K562 (cell line): ENCODE results near the gene CHCHD1. TPM values are rescaled to one million over a fixed set of nuclear protein-coding genes. Genes with fewer than 3 reads are reported as not detected.
A peak's percentile ranks its signal among the peaks of the same experiment; 100 is the strongest.

Experiments
- LCOR ChIP-seq: sonication (generic); formaldehyde crosslinking; IDR thresholded peaks from 2 replicates; pipeline ENCODE4 v1.8.0; 2022; ENCODE audit warnings: mild to moderate bottlenecking, missing genetic modification reagents
- PCBP2 ChIP-seq: fragments of 200-400 bp; formaldehyde crosslinking; IDR thresholded peaks from 2 replicates; pipeline ENCODE4 v1.6.1; 2018; ENCODE audit warnings: low read length, low read depth, mild to moderate bottlenecking, moderate library complexity; ENCODE audit not compliant: poor library complexity, severe bottlenecking
- RBM17 ChIP-seq: fragments of 200-400 bp; formaldehyde crosslinking; IDR thresholded peaks from 2 replicates; pipeline ENCODE4 v1.6.1; 2017; ENCODE audit warnings: low read depth, mild to moderate bottlenecking, low read length, borderline replicate concordance
- SMC3 ChIP-seq: conservative IDR thresholded peaks from 2 replicates; pipeline ENCODE4 v1.6.1; 2011; ENCODE audit warnings: low read depth, low read length, improper control_type of control experiment; ENCODE audit not compliant: insufficient read depth
- TAF9B ChIP-seq: fragments of 450-650 bp; IDR thresholded peaks from 2 replicates; pipeline ENCODE4 v1.6.1; 2018; ENCODE audit warnings: mild to moderate bottlenecking; ENCODE audit not compliant: partially characterized antibody
- ZNF384 ChIP-seq: IDR thresholded peaks from 2 replicates; pipeline ENCODE4 v1.6.1; 2012; ENCODE audit warnings: low read depth, low read length, improper control_type of control experiment
- ZNF639 ChIP-seq, 2 experiments: fragments of 200-800 bp in 1 of 2; sonication (Bioruptor generic) in 1 of 2; sonication (generic) in 1 of 2; formaldehyde crosslinking in 1 of 2; IDR thresholded peaks in 1 of 2; conservative IDR thresholded peaks in 1 of 2; 2 replicates each; pipeline versions ENCODE4 v1.5.0 to v1.6.1; 2016 to 2020; ENCODE audit warnings: missing compliant biosample characterization in 1 of 2, missing genetic modification characterization in 1 of 2, missing genetic modification reagents in 1 of 2
- polyA plus RNA-seq, 8 experiments: library from polyadenylated mRNA; depleted of rRNA in 4 of 8; stranded (reverse) in 5 of 8; unstranded in 3 of 8; fragments of >200 nt; fragmentation: Nextera tagmentation in 2 of 8; fragmentation: Illumina TruSeq in 1 of 8; extraction: Ambion mirVana in 2 of 8; extraction: Trizol in 1 of 8; gene quantifications; 2 replicates each; pipeline versions ENCODE4 v1.2.1 to v1.2.3, GENCODE V29; 2011 to 2014; ENCODE audit warnings: inconsistent platforms in 1 of 8, missing spikeins in 1 of 8
- total RNA-seq, 7 experiments: library from RNA; depleted of rRNA in 6 of 7; stranded (reverse); fragments of >200 nt in 6 of 7; fragmentation: Illumina TruSeq in 2 of 7; extraction: Trizol in 2 of 7; gene quantifications; 2 replicates each; pipeline versions ENCODE4 v1.2.1 to v1.2.3, GENCODE V29; 2011 to 2021; ENCODE audit warnings: low replicate concordance in 1 of 7
- TF ChIP-seq, protein P1 (sequence below), 2 experiments: fragments of 450-650 bp; IDR thresholded peaks; 2 replicates each; pipeline ENCODE4 v1.6.1; 2016; ENCODE audit warnings: mild to moderate bottlenecking in 2 of 2, borderline replicate concordance in 1 of 2, low read depth in 1 of 2, moderate library complexity in 1 of 2
- TF ChIP-seq, protein P2 (sequence below), 2 experiments: fragments of 150-350 bp in 1 of 2; IDR thresholded peaks; 2 replicates each; pipeline ENCODE4 v1.6.1; 2012 to 2016; ENCODE audit warnings: low read depth in 2 of 2, low read length in 2 of 2, mild to moderate bottlenecking in 1 of 2, moderate library complexity in 1 of 2
- TF ChIP-seq, protein P3 (sequence below): sonication (generic); formaldehyde crosslinking; IDR thresholded peaks from 2 replicates; pipeline ENCODE4 v1.8.1; 2022; ENCODE audit warnings: missing genetic modification reagents

Gene CHCHD1
- total and polyA plus RNA-seq, 9 of the 15 experiments (the other 6 are each of a cell fraction or from before 2014, with no cell fraction given): 52.9 to 126 (median 83.4) TPM

DNA sequence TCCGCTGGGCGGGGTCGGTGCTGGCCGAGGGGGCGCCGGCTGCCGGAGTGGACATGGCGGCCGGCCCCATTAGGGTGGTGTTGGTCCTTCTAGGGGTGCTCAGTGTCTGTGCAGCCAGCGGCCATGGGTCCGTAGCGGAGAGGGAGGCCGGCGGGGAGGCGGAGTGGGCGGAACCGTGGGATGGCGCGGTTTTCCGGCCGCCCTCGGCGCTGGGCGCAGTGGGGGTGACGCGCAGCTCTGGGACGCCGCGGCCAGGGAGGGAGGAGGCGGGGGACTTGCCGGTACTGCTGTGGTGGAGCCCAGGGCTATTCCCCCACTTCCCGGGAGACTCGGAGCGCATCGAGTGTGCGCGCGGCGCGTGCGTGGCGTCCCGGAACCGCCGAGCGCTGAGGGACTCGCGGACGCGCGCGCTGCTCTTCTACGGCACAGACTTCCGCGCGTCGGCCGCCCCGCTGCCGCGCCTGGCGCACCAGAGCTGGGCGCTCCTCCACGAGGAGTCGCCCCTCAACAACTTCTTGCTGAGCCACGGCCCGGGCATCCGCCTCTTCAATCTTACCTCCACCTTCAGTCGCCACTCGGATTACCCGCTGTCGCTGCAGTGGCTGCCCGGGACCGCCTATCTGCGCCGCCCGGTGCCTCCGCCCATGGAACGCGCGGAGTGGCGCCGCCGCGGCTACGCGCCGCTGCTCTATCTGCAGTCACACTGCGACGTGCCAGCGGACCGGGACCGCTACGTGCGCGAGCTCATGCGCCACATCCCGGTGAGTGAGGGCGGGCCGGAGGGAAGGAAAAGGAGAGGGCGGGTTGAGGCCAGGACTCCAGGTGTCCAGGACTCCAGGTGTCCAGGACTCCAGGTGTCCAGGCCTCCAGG is 9.3 kb upstream of the CHCHD1 start (continued):
- no peak for TF ChIP-seq RBM17
- no peak for TF ChIP-seq LCOR (CRISPR knock-in tag)
- TF ChIP-seq SMC3: no peak
- no peak for TF ChIP-seq ZNF384
- TF ChIP-seq, protein P1, sequence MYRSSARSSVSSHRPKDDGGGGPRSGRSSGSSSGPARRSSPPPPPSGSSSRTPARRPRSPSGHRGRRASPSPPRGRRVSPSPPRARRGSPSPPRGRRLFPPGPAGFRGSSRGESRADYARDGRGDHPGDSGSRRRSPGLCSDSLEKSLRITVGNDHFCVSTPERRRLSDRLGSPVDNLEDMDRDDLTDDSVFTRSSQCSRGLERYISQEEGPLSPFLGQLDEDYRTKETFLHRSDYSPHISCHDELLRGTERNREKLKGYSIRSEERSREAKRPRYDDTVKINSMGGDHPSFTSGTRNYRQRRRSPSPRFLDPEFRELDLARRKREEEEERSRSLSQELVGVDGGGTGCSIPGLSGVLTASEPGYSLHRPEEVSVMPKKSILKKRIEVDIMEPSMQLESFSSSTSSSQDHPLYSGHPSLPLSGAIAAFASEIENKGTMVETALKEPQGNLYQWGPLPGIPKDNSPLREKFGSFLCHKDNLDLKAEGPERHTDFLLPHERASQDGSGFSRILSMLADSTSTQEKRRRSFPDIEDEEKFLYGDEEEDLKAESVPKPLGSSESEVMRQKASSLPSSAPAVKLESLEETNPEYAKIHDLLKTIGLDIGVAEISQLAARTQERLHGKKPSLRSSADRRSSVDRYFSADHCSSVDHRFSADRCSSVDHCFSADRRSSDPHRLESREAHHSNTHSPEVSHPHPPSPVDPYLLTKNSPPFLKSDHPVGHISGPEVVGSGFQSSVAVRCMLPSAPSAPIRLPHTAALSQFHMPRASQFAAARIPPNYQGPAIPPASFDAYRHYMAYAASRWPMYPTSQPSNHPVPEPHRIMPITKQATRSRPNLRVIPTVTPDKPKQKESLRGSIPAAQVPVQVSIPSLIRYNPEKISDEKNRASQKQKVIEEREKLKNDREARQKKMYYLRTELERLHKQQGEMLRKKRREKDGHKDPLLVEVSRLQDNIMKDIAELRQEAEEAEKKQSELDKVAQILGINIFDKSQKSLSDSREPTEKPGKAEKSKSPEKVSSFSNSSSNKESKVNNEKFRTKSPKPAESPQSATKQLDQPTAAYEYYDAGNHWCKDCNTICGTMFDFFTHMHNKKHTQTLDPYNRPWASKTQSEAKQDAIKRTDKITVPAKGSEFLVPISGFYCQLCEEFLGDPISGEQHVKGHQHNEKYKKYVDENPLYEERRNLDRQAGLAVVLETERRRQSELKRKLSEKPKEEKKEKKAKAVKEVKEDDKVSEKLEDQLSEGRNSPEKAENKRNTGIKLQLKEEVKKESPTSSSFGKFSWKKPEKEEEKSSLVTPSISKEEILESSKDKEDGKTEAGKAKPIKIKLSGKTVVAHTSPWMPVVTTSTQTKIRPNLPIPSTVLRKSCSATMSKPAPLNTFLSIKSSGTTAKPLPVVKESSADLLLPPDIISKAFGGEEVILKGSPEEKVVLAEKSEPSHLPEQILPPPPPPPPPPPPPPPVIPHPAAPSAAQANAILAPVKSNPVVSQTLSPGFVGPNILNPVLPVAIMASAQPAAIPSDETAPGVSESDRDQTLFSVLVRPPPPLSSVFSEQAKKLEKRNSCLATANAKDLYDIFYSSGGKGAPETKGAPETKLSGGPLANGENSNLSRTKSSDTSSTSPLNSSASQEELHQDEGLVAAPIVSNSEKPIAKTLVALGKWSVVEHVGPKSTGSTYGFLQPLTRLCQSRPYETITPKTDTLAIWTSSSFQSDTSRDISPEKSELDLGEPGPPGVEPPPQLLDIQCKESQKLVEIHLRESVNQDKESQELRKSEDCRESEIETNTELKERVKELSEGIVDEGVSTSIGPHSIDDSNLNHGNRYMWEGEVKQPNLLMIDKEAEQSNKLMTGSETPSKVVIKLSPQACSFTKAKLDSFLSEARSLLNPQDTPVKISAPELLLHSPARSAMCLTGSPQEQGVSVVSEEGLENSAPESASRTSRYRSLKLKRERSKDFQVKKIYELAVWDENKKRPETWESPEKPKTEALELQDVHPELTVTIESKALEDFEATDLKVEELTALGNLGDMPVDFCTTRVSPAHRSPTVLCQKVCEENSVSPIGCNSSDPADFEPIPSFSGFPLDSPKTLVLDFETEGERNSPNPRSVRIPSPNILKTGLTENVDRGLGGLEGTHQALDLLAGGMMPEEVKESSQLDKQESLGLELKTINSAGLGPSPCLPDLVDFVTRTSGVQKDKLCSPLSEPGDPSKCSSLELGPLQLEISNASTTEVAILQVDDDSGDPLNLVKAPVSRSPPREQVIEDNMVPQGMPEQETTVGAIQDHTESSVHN (IDR thresholded peaks at IDR 0.05; ENCODE audit: borderline replicate concordance in 1 of 2, low read depth in 1 of 2): no peak
- no peak for TF ChIP-seq TAF9B
- no peak for TF ChIP-seq PCBP2
- TF ChIP-seq, protein P2, sequence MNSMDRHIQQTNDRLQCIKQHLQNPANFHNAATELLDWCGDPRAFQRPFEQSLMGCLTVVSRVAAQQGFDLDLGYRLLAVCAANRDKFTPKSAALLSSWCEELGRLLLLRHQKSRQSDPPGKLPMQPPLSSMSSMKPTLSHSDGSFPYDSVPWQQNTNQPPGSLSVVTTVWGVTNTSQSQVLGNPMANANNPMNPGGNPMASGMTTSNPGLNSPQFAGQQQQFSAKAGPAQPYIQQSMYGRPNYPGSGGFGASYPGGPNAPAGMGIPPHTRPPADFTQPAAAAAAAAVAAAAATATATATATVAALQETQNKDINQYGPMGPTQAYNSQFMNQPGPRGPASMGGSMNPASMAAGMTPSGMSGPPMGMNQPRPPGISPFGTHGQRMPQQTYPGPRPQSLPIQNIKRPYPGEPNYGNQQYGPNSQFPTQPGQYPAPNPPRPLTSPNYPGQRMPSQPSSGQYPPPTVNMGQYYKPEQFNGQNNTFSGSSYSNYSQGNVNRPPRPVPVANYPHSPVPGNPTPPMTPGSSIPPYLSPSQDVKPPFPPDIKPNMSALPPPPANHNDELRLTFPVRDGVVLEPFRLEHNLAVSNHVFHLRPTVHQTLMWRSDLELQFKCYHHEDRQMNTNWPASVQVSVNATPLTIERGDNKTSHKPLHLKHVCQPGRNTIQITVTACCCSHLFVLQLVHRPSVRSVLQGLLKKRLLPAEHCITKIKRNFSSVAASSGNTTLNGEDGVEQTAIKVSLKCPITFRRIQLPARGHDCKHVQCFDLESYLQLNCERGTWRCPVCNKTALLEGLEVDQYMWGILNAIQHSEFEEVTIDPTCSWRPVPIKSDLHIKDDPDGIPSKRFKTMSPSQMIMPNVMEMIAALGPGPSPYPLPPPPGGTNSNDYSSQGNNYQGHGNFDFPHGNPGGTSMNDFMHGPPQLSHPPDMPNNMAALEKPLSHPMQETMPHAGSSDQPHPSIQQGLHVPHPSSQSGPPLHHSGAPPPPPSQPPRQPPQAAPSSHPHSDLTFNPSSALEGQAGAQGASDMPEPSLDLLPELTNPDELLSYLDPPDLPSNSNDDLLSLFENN (IDR thresholded peaks at IDR 0.05; ENCODE audit: low read depth in 2 of 2, low read length in 2 of 2): no peak
- TF ChIP-seq, protein P3, sequence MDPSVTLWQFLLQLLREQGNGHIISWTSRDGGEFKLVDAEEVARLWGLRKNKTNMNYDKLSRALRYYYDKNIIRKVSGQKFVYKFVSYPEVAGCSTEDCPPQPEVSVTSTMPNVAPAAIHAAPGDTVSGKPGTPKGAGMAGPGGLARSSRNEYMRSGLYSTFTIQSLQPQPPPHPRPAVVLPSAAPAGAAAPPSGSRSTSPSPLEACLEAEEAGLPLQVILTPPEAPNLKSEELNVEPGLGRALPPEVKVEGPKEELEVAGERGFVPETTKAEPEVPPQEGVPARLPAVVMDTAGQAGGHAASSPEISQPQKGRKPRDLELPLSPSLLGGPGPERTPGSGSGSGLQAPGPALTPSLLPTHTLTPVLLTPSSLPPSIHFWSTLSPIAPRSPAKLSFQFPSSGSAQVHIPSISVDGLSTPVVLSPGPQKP (CRISPR knock-in tag): no peak
- peak in 1 of 2 experiments; percentile 98; a peak in 2 of 4 replicates for TF ChIP-seq ZNF639 (CRISPR knock-in tag; conservative IDR thresholded peaks at IDR 0.05 in 1 of 2, IDR thresholded peaks at IDR 0.05 in 1 of 2)
